Neutrophil (primary cell): ENCODE data around the gene WNT5B.

Experiments
- H3K27ac ChIP-seq: fragments of 200-600 bp; sonication (generic); 2 replicates; pipeline ENCODE4 v1.5.1; 2016; ENCODE audit warnings: mild to moderate bottlenecking, moderate library complexity
- H3K27me3 ChIP-seq: fragments of 200-600 bp; sonication (generic); 2 replicates; pipeline ENCODE4 v1.6.0; 2016; ENCODE audit warnings: mild to moderate bottlenecking
- H3K36me3 ChIP-seq: fragments of 200-600 bp; sonication (generic); 2 replicates; pipeline ENCODE4 v1.5.1; 2017
- H3K4me1 ChIP-seq, 2 experiments: fragments of 200-600 bp in 1 of 2; sonication (generic) in 1 of 2; 1 replicate in 1 of 2; 2 replicates in 1 of 2; pipeline versions ENCODE4 v1.5.1 to v1.6.1; 2013 to 2016; ENCODE audit warnings: low read depth in 1 of 2, low read length in 1 of 2, mild to moderate bottlenecking in 1 of 2, moderate library complexity in 1 of 2; ENCODE audit not compliant: control insufficient read depth in 1 of 2, insufficient read depth in 1 of 2
- H3K4me3 ChIP-seq, 2 experiments: fragments of 200-600 bp in 1 of 2; sonication (generic) in 1 of 2; 1 replicate in 1 of 2; 2 replicates in 1 of 2; pipeline ENCODE4 v1.5.1; 2013 to 2016; ENCODE audit warnings: low read depth in 1 of 2, low read length in 1 of 2, mild to moderate bottlenecking in 1 of 2, moderate library complexity in 1 of 2
- H3K9me3 ChIP-seq: fragments of 200-600 bp; sonication (generic); 2 replicates; pipeline ENCODE4 v1.5.1; 2016
- TF ChIP-seq, protein P1 (sequence below): fragments of 200-600 bp; sonication (generic); IDR thresholded peaks from 2 replicates; pipeline ENCODE4 v1.5.1; 2016; ENCODE audit warnings: antibody characterized with exemption

WNT5B gene

GRCh38 chr12:1603269-1603993, 25.6 kb upstream of the WNT5B start:
- TF ChIP-seq, protein P1, sequence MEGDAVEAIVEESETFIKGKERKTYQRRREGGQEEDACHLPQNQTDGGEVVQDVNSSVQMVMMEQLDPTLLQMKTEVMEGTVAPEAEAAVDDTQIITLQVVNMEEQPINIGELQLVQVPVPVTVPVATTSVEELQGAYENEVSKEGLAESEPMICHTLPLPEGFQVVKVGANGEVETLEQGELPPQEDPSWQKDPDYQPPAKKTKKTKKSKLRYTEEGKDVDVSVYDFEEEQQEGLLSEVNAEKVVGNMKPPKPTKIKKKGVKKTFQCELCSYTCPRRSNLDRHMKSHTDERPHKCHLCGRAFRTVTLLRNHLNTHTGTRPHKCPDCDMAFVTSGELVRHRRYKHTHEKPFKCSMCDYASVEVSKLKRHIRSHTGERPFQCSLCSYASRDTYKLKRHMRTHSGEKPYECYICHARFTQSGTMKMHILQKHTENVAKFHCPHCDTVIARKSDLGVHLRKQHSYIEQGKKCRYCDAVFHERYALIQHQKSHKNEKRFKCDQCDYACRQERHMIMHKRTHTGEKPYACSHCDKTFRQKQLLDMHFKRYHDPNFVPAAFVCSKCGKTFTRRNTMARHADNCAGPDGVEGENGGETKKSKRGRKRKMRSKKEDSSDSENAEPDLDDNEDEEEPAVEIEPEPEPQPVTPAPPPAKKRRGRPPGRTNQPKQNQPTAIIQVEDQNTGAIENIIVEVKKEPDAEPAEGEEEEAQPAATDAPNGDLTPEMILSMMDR: no peak
- no peak overlapping the region for H3K4me3 ChIP-seq
- no peaks in the 10 kb centered on the region for H3K9me3 ChIP-seq
- H3K27ac ChIP-seq: no peak overlapping the region
- H3K27me3 ChIP-seq: no peaks in the 10 kb centered on the region
- H3K36me3 ChIP-seq: no peaks in the 10 kb centered on the region
- peaks cover 42% of the 10 kb centered on the region in 2 experiments for H3K4me1 ChIP-seq

DNA sequence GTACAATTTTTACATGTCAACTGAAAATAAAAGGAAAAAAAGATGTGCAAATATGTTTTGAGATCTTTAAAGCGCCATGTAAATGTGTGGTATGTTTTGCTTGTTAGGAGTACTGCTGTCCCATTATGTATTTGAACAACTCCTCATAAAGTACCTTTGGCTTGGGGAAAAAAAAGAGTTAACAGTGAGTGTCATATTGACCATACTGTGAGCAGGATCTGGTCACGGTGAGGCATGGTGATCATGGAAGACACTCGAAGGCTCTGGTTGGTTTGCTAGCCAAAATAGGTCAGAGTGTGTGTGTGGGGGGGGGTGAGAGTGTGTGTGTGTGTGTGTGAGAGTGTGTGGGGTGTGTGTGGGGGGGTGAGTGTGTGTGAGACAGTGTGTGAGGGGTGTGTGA, 24.6 kb upstream of the WNT5B start:
- no peaks in the 10 kb centered on the region for H3K27me3 ChIP-seq
- no peak overlapping the region for H3K4me3 ChIP-seq
- TF ChIP-seq, protein P1: no peak
- H3K9me3 ChIP-seq: no peaks in the 10 kb centered on the region
- peaks cover 52% of the 10 kb centered on the region in 2 experiments for H3K4me1 ChIP-seq
- no peaks in the 10 kb centered on the region for H3K36me3 ChIP-seq
- no peak overlapping the region for H3K27ac ChIP-seq

DNA sequence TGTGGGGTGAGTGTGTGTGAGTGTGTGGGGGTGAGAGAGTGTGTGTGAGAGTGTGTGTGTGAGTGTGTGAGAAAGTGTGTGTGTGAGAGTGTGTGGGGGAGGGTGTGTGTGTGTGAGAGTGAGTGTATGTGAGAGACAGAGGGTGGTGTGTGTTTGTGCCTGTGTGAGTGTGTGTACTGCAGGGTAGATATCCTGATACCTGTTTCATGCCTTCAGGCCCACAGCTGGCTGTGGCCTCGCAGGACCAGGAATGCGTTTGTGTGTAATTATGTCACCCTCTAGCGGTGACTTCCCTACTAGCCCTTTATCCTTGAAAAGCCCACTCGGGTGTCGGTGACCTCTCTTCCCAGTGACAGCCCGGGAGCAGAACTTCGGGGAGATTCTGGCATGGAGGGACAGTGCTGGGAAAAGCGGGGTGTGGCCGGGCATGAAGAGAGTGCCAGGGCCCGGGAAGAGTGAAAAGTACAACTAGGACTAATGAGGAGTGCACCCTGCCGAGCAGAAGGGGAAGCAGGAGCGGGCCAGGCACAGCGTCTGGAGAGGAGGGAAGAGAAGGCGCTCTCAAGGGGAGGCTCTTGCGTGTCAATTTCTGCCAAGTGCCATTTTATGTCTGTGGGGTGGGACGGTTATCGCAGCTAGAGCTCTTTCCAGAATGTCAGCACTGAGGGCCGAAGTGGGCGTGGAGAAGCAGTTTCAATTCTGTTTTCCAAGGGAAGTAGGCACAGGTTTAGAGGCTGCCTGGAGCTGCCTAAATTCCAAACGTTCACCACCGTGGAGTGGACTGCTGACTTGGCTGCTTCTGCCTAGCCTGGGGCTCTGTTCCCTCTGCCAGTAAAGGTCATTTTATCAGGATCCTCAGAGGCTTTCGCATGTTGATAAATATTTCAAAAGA, 23.7 kb upstream of the WNT5B start:
- H3K36me3 ChIP-seq: no peaks in the 10 kb centered on the region
- TF ChIP-seq, protein P1: peak; percentile 76
- H3K4me1 ChIP-seq: peaks cover 60 to 61% of the 10 kb centered on the region in 2 experiments
- H3K9me3 ChIP-seq: no peaks in the 10 kb centered on the region
- peak overlapping the region; percentile 65 to 69 for H3K4me3 ChIP-seq
- H3K27me3 ChIP-seq: no peaks in the 10 kb centered on the region
- peak overlapping the region; percentile 59 for H3K27ac ChIP-seq

DNA sequence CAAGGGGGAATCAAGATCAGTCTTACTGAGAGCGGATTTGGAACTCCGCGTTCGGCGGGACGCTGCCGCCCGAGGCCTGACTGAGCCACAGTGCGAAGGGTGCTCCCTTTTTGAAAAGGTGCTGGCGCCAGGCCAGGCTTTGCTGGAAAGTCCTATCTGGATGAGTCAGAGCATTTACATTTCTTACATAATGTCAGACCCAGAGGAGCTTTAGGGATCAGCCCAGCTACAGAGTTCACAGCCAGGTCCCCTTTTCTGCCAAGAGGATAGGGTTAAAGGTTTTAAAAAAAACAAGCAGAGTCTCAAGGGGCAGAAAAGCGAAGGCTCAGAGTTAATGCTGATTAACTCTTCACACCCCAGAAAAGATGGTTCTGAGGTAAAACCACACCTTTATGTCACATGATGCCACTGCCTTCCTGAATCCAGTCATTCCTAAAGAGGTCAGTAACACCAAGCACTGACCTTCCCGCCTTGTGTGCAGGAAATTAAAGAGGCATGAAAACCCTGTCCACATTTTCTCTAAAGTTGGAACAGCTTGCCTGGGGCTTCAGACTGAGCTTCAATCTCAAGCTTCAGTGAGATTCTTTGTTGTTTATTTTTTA, 22.9 kb upstream of the WNT5B start:
- Histone ChIP-seq H3K9me3 (no peaks in the 10 kb centered on the region), H3K4me3 (peak overlapping the region; percentile 65 to 69), H3K27me3 (no peaks in the 10 kb centered on the region), H3K27ac (peak overlapping the region; percentile 59), H3K4me1 (peaks cover 58 to 64% of the 10 kb centered on the region in 2 experiments), H3K36me3 (no peaks in the 10 kb centered on the region)
- TF ChIP-seq, protein P1: no peak

DNA sequence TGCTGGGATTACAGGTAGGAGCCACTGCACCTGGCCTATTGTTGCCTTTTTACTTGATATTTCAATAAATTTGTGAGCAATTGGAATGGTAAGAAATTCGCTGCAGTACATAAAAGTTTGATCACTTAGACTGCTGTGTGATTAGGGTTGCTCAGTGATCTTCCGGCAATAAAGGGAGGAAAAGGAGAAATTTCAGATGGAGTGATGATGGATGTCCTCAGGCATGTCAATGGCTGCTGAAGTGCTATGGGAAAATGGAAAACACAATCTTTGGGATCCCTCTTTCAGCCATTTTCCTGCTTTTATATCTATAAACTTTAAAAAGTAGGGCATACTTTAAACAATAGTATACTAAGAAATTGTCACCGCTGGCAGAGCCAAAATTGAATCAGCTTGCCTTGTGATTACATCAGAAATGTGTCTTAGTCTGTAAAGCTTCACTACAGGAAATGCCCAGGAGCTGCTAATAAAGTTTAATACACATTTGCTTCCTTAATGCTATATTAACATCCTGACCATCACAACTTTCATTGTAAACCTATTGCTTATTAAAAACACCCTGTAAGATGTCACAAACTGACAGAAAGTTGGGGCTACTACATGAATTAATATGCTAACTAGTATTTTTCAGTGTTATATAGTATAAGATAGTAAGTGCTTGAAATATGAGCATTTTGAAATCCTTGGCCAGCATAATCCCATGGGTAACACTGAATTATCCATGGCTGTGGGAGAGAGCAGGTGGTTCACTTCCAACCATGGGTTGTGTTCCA, 20.9 kb upstream of the WNT5B start:
- peak overlapping the region in 1 of 2 experiments; percentile 6 for H3K4me3 ChIP-seq
- H3K36me3 ChIP-seq: no peaks in the 10 kb centered on the region
- TF ChIP-seq, protein P1: no peak
- H3K4me1 ChIP-seq: peaks cover 61 to 66% of the 10 kb centered on the region in 2 experiments
- H3K27ac ChIP-seq: peak overlapping the region; percentile 69
- no peaks in the 10 kb centered on the region for H3K9me3 ChIP-seq
- no peaks in the 10 kb centered on the region for H3K27me3 ChIP-seq
